Measurements from ENCODE around the gene KCNIP4. TPM values are rescaled to one million over a fixed set of nuclear protein-coding genes. Genes with fewer than 3 reads are reported as not detected.

Gene KCNIP4
- total RNA-seq, 6 experiments from 2014 or later, result not detected

- Histone ChIP-seq H3K27ac (no peak overlapping the region), H3K4me3 (no peak overlapping the region), H3K27me3 (no peaks in the 10 kb centered on the region), H3K4me1 (no peaks in the 10 kb centered on the region), H3K36me3 (no peaks in the 10 kb centered on the region), H3K9me3 (no peaks in the 10 kb centered on the region)
- no peak for TF ChIP-seq CTCF (IDR thresholded peaks at IDR 0.05)
- TF ChIP-seq POLR2A (IDR thresholded peaks at IDR 0.05), result no peak
- 51% methylated on average over 4 of the region's 4 CpGs for WGBS (ENCODE audit: insufficient coverage, low coverage, low lambda C conversion rate, missing lambda C conversion rate)
- no peak for DNase-seq
- ATAC-seq, result no peak
- intact Hi-C loops (cut with DNase I), result no loop called here
Measured at GRCh38 chr4:21005647-21006046, 942.9 kb downstream of the KCNIP4 start.

GRCh38 chr4:21002976-21003375, 945.6 kb downstream of the KCNIP4 start:
- TF ChIP-seq CTCF (IDR thresholded peaks at IDR 0.05) (no peak), POLR2A (IDR thresholded peaks at IDR 0.05) (no peak)
- WGBS (ENCODE audit: insufficient coverage, low coverage, low lambda C conversion rate, missing lambda C conversion rate), result 17% methylated on average over 4 of the region's 4 CpGs
- H3K27me3 ChIP-seq, result no peaks in the 10 kb centered on the region
- ATAC-seq (no peak), DNase-seq (no peak)
- intact Hi-C loops (cut with DNase I), result no loop called here
- H3K4me3 ChIP-seq, result no peak overlapping the region
- no peaks in the 10 kb centered on the region for H3K4me1 ChIP-seq
- H3K36me3 ChIP-seq, result no peaks in the 10 kb centered on the region
- H3K9me3 ChIP-seq, result no peaks in the 10 kb centered on the region
- H3K27ac ChIP-seq, result no peak overlapping the region

GRCh38 chr4:21002286-21002685, 946.3 kb downstream of the KCNIP4 start:
- Histone ChIP-seq H3K4me1 (no peaks in the 10 kb centered on the region), H3K9me3 (no peaks in the 10 kb centered on the region), H3K27me3 (no peaks in the 10 kb centered on the region), H3K4me3 (no peak overlapping the region), H3K36me3 (no peaks in the 10 kb centered on the region), H3K27ac (no peak overlapping the region)
- no peak for DNase-seq
- TF ChIP-seq POLR2A (IDR thresholded peaks at IDR 0.05) (no peak), CTCF (IDR thresholded peaks at IDR 0.05) (no peak)
- WGBS (ENCODE audit: insufficient coverage, low coverage, low lambda C conversion rate, missing lambda C conversion rate), result 14% methylated on average over 5 of the region's 5 CpGs
- intact Hi-C loops (cut with DNase I), result no loop called here
- ATAC-seq, result no peak

DNA sequence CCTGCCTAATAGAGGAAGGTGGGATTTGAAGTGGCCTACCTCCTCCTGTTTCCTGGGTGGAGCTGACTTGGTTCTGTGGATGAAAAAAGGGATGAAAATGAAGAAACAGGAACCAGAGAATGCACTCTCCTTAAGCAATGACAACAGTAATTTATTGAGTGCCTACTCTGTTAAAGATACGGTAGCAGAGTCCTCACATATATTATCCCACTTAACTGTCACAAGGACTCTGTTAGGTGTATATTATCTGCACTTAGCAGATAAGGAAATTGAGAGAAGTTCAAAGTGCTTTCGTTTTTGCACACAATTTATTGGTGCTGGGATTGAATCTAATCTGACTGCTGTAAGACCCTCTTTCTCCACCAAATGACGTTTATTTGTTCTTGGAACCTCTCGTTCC, 947.1 kb downstream of the KCNIP4 start:
- ATAC-seq, result no peak
- WGBS (ENCODE audit: insufficient coverage, low coverage, low lambda C conversion rate, missing lambda C conversion rate), result 22% methylated on average over 4 of the region's 4 CpGs

More for the DNA sequence above, 947.1 kb downstream of the KCNIP4 start:
- intact Hi-C loops (cut with DNase I), result no loop called here
- Histone ChIP-seq H3K27me3 (no peaks in the 10 kb centered on the region), H3K4me3 (no peak overlapping the region), H3K9me3 (no peaks in the 10 kb centered on the region), H3K36me3 (no peaks in the 10 kb centered on the region), H3K4me1 (no peaks in the 10 kb centered on the region), H3K27ac (no peak overlapping the region)
- TF ChIP-seq CTCF (IDR thresholded peaks at IDR 0.05) (no peak), POLR2A (IDR thresholded peaks at IDR 0.05) (no peak)
- DNase-seq, result no peak
